Left lung (tissue), 10 donors: Measurements from ENCODE around the gene BASP1. TPM values are rescaled to one million over a fixed set of nuclear protein-coding genes. Genes with fewer than 3 reads are reported as not detected.

Experiments used
- ATAC-seq: fragments of 200-7000 bp; cut with Tn5 transposase; one replicate; pipeline ENCODE4 v1.9.1; 2020; ENCODE audit warnings: moderate library complexity
- DNase-seq, 4 donors: peaks; one replicate each; pipeline ENCODE4 v3.0.0-alpha.2; 2013 to 2020
- H3K27ac ChIP-seq, 2 donors: fragments of 200-600 bp; sonication (generic) in 1 of 2; one replicate each; pipeline versions ENCODE4 v1.5.0 to v1.8.0; 2020 to 2021
- H3K27me3 ChIP-seq, 2 donors: fragments of 200-600 bp; sonication (generic) in 1 of 2; one replicate each; pipeline versions ENCODE4 v1.5.0 to v1.8.0; 2020 to 2021
- H3K36me3 ChIP-seq, 2 donors: fragments of 200-600 bp; sonication (generic) in 1 of 2; one replicate each; pipeline versions ENCODE4 v1.5.0 to v1.8.0; 2020 to 2021
- H3K4me1 ChIP-seq, 2 donors: fragments of 200-600 bp; one replicate each; pipeline ENCODE4 v1.8.0; 2021
- H3K4me3 ChIP-seq, 2 donors: fragments of 200-600 bp; sonication (generic) in 1 of 2; one replicate each; pipeline versions ENCODE4 v1.5.0 to v1.8.0; 2020 to 2021; ENCODE audit warnings: mild to moderate bottlenecking in 1 of 2
- H3K9me3 ChIP-seq, 2 donors: fragments of 200-600 bp; sonication (generic) in 1 of 2; one replicate each; pipeline versions ENCODE4 v1.5.0 to v1.8.0; 2020 to 2021
- intact Hi-C, 2 donors: fragments of 100-400 bp; cut with DNase I; formaldehyde crosslinking; loops; one replicate each; pipeline versions ENCODE4 v1.11.2 to v1.14.2; 2022
- polyA plus RNA-seq, 6 donors: library from polyadenylated mRNA; unstranded; fragments of 120-200 nt; gene quantifications; one replicate each; pipeline ENCODE4 v1.2.1, GENCODE V29; 2013; ENCODE audit not compliant: insufficient read length in 6 of 6
- total RNA-seq, 2 donors: library from RNA; stranded (reverse); fragmentation: NEBNext Ultra II Directional; extraction: Animal tissue kit (Norgen Biotek cat#: 25700); gene quantifications; one replicate each; pipeline ENCODE4 v1.2.1, GENCODE V29; 2021
- TF ChIP-seq, protein P1 (sequence below), 2 donors: fragments of 200-600 bp; sonication (generic) in 1 of 2; IDR thresholded peaks; one replicate each; pipeline versions ENCODE4 v1.5.0 to v1.8.0; 2021; ENCODE audit warnings: antibody characterized with exemption in 2 of 2
- donor health status: DM: no; HTN: yes; CAD: no.
- donor health status: DM: no; HTN: no; CAD: no.

The BASP1 gene
- total and polyA plus RNA-seq, 8 donors: 22.9 to 63.2 (median 42.8) TPM

DNA sequence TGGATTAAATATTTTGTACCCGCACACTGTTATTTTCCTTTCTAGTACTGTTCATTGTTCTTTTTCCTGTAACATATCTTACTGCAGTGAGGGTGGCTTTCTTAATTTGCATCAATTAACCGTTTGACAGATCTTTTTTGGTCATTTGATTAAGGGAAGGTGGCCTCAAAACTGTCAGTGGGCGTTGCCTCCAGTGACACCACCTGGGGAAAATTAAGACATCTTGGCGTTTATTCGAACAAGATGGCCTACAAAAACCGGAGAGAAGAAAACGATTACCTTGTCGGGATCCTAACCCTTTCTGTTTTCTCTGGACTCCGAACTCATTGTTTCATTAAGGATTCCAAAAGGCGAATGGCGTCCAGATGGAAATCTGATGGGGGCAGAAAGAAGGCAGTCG, 2.0 kb downstream of the BASP1 start:
- ATAC-seq: no peak
- H3K4me3 ChIP-seq: peak overlapping the region in 1 of 2 donors; percentile 71

DNA sequence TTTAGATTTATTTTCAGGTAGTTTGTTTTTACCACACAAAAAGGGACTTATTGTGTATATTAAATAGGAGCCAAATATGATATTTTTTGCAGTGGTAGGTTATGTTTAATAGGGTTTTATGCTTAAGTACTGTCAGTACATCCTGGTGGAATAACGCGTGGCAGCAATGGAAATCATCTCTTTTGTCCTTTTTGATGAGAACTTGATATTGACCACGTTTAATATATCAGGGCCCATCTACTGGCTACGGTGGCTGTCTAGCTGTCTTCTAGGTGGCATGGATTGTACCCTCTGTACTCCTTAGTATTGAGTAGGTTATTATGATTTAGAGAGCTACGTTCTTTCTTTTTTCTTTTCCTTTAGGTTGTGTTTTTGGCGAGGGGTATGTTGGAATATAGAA, 2.6 kb downstream of the BASP1 start:
- TF ChIP-seq, protein P1, sequence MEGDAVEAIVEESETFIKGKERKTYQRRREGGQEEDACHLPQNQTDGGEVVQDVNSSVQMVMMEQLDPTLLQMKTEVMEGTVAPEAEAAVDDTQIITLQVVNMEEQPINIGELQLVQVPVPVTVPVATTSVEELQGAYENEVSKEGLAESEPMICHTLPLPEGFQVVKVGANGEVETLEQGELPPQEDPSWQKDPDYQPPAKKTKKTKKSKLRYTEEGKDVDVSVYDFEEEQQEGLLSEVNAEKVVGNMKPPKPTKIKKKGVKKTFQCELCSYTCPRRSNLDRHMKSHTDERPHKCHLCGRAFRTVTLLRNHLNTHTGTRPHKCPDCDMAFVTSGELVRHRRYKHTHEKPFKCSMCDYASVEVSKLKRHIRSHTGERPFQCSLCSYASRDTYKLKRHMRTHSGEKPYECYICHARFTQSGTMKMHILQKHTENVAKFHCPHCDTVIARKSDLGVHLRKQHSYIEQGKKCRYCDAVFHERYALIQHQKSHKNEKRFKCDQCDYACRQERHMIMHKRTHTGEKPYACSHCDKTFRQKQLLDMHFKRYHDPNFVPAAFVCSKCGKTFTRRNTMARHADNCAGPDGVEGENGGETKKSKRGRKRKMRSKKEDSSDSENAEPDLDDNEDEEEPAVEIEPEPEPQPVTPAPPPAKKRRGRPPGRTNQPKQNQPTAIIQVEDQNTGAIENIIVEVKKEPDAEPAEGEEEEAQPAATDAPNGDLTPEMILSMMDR (IDR thresholded peaks at IDR 0.05): no peak
- Histone ChIP-seq H3K27me3 (peaks cover 0 to 38% of the 10 kb centered on the region in 2 donors), H3K9me3 (no peaks in the 10 kb centered on the region), H3K27ac (no peak overlapping the region), H3K4me3 (peak overlapping the region in 1 of 2 donors; percentile 71), H3K4me1 (peaks cover 7 to 40% of the 10 kb centered on the region in 2 donors), H3K36me3 (no peaks in the 10 kb centered on the region)
- DNase-seq: no peak
- ATAC-seq: no peak
- intact Hi-C loops: loop anchor here in 1 of 2 donors (10.0 kb wide), 1 partner anchor 1065 kb away; no protein-coding TSS in a partner anchor

More for the DNA sequence above, 2.0 kb downstream of the BASP1 start:
- intact Hi-C loops: loop anchor here in 1 of 2 donors (10.0 kb wide), 1 partner anchor 1065 kb away; no protein-coding TSS in a partner anchor
- Histone ChIP-seq H3K9me3 (no peaks in the 10 kb centered on the region), H3K4me1 (peaks cover 7 to 40% of the 10 kb centered on the region in 2 donors), H3K27me3 (peaks cover 0 to 39% of the 10 kb centered on the region in 2 donors), H3K27ac (no peak overlapping the region), H3K36me3 (no peaks in the 10 kb centered on the region)
- TF ChIP-seq, protein P1 (IDR thresholded peaks at IDR 0.05): no peak
- no peak for DNase-seq

DNA sequence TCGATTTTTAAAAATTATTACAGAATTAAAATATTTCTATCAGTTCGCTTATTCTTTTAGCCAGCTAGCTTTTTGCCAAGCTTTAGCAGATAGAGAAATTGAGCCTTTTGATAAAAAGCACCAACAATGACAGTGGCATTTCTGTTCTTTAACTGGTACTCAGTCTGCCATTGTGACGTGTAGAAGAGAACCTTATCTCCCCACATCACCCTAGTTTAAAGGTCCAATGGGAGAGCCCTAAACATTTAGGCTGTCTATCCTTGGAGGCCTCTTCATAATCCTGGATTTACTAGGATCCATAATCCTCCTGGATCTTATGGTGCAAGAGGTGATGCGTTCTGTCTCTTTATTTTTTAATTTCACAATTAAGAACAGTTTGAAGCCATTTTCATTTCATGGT, 3.0 kb downstream of the BASP1 start:
- peak overlapping the region in 1 of 2 donors; percentile 71 for H3K4me3 ChIP-seq
- peaks cover 0 to 33% of the 10 kb centered on the region in 2 donors for H3K27me3 ChIP-seq
- peaks cover 7 to 44% of the 10 kb centered on the region in 2 donors for H3K4me1 ChIP-seq
- ATAC-seq (no peak), DNase-seq (no peak)
- TF ChIP-seq, protein P1 (IDR thresholded peaks at IDR 0.05): no peak
- H3K36me3 ChIP-seq: no peaks in the 10 kb centered on the region
- intact Hi-C loops: no loop called here
- no peaks in the 10 kb centered on the region for H3K9me3 ChIP-seq
- H3K27ac ChIP-seq: no peak overlapping the region

DNA sequence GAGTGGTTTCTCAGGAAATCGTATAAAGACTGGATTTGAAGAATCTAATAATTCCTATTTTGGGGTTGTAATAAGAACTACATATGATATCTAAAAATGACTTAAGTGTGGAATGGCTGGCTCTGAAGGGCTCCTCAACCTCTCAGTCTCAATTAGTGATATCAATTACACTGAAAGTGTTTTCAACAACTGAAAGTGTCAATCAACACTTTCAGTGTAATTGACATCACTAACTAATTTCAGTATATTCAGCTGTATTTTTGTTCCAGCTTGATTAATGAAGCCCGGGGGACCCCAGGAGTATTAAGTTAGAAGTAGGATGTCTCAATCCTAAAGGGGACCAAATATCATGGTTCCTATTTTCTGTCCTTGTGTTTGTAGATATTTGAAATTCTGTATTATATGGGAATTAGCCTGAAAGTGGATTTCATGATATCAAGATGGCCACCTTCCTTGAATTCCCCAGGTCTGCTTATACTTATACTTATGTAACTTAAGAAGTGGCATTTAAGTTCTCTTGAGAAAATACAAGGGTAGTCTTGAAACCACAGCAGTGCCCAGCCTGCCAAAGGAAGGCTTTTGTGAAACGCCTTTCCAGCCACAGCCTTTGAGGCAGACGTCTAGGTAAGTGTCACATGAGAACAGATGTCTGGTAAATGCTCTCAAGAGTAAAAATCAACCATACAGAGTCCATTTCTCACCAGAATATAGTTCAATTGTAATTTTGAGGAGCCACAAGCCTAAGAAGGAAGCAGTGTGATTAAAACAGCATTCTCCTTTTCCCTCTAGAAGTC, 4.6 kb downstream of the BASP1 start:
- H3K27ac ChIP-seq: peak overlapping the region in 1 of 2 donors; percentile 14
- H3K4me1 ChIP-seq: peaks cover 0 to 36% of the 10 kb centered on the region in 2 donors
- no peaks in the 10 kb centered on the region for H3K9me3 ChIP-seq
- peak; percentile 62 for ATAC-seq
- peaks cover 0 to 22% of the 10 kb centered on the region in 2 donors for H3K27me3 ChIP-seq
- TF ChIP-seq, protein P1 (IDR thresholded peaks at IDR 0.05): no peak
- H3K4me3 ChIP-seq: no peak overlapping the region
- DNase-seq: peak in 1 of 4 donors; percentile 35
- H3K36me3 ChIP-seq: no peaks in the 10 kb centered on the region
- intact Hi-C loops: no loop called here

DNA sequence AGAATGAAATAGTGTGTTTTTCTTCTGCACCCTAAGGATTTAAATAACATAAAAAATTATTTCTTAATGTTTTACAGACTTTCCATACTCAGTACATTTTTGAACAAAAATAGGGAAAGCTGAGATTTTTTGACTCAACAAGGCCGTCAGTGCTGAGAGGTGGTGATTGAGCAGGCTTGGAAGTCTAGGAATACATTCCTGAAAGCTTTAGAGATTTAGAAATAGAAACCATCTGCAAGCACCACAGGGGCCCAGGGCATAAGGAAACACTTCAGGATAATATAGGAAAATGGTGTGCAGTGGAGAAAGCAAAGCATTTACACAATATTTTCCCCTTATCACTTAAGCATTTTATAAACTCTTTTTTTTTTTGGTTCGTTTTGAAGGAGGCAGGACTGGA, 5.2 kb downstream of the BASP1 start:
- H3K36me3 ChIP-seq: no peaks in the 10 kb centered on the region
- no peak overlapping the region for H3K4me3 ChIP-seq
- intact Hi-C loops: no loop called here
- H3K9me3 ChIP-seq: no peaks in the 10 kb centered on the region
- DNase-seq (no peak), ATAC-seq (peak; percentile 17)
- TF ChIP-seq, protein P1 (IDR thresholded peaks at IDR 0.05): no peak
- H3K4me1 ChIP-seq: peaks cover 0 to 36% of the 10 kb centered on the region in 2 donors
- H3K27ac ChIP-seq: peak overlapping the region in 1 of 2 donors; percentile 14
- H3K27me3 ChIP-seq: peaks cover 0 to 18% of the 10 kb centered on the region in 2 donors
